ENCODE data around the gene PLEKHM2. TPM values are rescaled to one million over a fixed set of nuclear protein-coding genes. Genes with fewer than 3 reads are reported as not detected.

Gene PLEKHM2
- total and polyA plus RNA-seq, 2 of the 8 experiments (the other 6 are each of a cell fraction or from before 2014, with no cell fraction given) = 38.3 to 47.6 TPM

DNA sequence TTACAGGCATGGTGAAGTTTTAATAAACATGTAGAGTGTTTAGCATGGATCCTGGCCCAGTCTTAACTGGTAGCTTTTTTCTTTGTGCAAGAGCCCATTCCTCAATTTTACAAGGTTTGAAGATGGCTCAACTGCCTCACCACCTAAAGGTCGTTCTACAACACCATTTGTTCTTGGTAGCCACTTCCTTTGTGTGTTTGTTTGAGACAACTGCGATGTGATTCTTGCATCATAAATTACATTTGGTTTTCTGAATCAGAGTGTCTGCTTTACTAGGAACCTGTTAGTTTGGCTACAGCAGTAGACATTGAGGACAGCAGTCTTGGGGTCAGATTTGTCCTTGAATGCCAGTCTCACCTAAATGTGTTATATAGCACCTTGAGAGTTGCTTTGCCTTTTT, 3.3 kb downstream of the PLEKHM2 start (continued):
- TF ChIP-seq SP1 (IDR thresholded peaks at IDR 0.05; ENCODE audit: low read depth, low read length) (no peak), CBX5 (IDR thresholded peaks at IDR 0.05; ENCODE audit: low read depth, low read length) (no peak), KDM5A (IDR thresholded peaks at IDR 0.05; ENCODE audit: low read length) (no peak), TCF12 (IDR thresholded peaks at IDR 0.05; ENCODE audit: low read depth, low read length) (no peak), TAF1 (IDR thresholded peaks at IDR 0.05; ENCODE audit: low read depth, low read length) (no peak)

Data from H1 (cell line).